K562 (cell line): ENCODE results near the gene FLT1. TPM values are rescaled to one million over a fixed set of nuclear protein-coding genes. Genes with fewer than 3 reads are reported as not detected.

ENCODE experiments used
- ATAC-seq: fragments of 200-7000 bp; cut with Tn5 transposase; 3 replicates; pipeline ENCODE4 v1.9.1; 2020; ENCODE audit warnings: moderate library complexity
- BruUV-seq: library from RNA; stranded (reverse); fragments of 400-500 nt; replicated peaks from 2 replicates; lab custom pipeline; 2021; lab: Mats Ljungman, UMichigan
- CTCF ChIA-PET: fragments of 300-600 bp; formaldehyde crosslinking; extraction: SDS; loops from one replicate; lab custom pipeline; 2021; ENCODE audit warnings: low intra/inter-chr PET ratio; lab: Yijun Ruan, JAX
- POLR2A ChIA-PET: fragments of 300-600, 350-650 bp; sonication (Branson Sonifier 250); formaldehyde crosslinking; extraction: SDS; loops from one replicate; lab custom pipeline; 2021; ENCODE audit warnings: antibody characterized with exemption, inconsistent platforms; lab: Yijun Ruan, JAX
- DNase-seq, 4 experiments: peaks; one replicate each; pipeline versions ENCODE4 v3.0.0 to v3.0.0-alpha.2; 2011 to 2018; ENCODE audit warnings: low spot score in 3 of 4, mixed read lengths in 3 of 4; ENCODE audit errors: extremely low read depth in 1 of 4
- FAIRE-seq: peaks from 2 replicates; lab custom pipeline; 2011; peaks lifted over from hg19 to GRCh38; lab: Jason Lieb, UNC
- H2AFZ ChIP-seq: 2 replicates; pipeline ENCODE4 v1.6.0; 2011; ENCODE audit warnings: low read depth, low read length, control low read depth, inconsistent platforms
- H3K27ac ChIP-seq: fragments of 200-600 bp; 3 replicates; pipeline ENCODE4 v1.8.0; 2011; ENCODE audit warnings: low read depth, mild to moderate bottlenecking, control low read depth, inconsistent platforms, low read length, moderate library complexity, mixed read lengths; ENCODE audit errors: extremely low read depth
- H3K27me3 ChIP-seq, 2 experiments: fragments of 300-600 bp in 1 of 2; 2 replicates in 1 of 2; 3 replicates in 1 of 2; pipeline versions ENCODE4 v1.6.0 to v1.8.0; 2011; ENCODE audit warnings: inconsistent platforms in 2 of 2, low read length in 2 of 2, mild to moderate bottlenecking in 1 of 2, mixed read lengths in 1 of 2, moderate library complexity in 1 of 2; ENCODE audit not compliant: control insufficient read depth in 2 of 2, insufficient read depth in 2 of 2
- H3K36me3 ChIP-seq: fragments of 300-600 bp; 3 replicates; pipeline ENCODE4 v1.8.0; 2011; ENCODE audit warnings: mild to moderate bottlenecking, low read length, inconsistent platforms; ENCODE audit not compliant: control insufficient read depth, insufficient read depth
- H3K4me1 ChIP-seq, 2 experiments: fragments of 200-600 bp in 1 of 2; replicated peaks in 1 of 2; 2 replicates in 1 of 2; 3 replicates in 1 of 2; pipeline versions ENCODE4 v1.5.1 to v1.8.0; 2011; ENCODE audit warnings: inconsistent platforms in 2 of 2, low read length in 2 of 2, mild to moderate bottlenecking in 1 of 2, mixed read lengths in 1 of 2, moderate library complexity in 1 of 2; ENCODE audit not compliant: control insufficient read depth in 2 of 2, insufficient read depth in 2 of 2
- H3K4me2 ChIP-seq: 2 replicates; pipeline ENCODE4 v1.6.1; 2011; ENCODE audit warnings: low read length, control low read depth, inconsistent platforms, mixed read lengths; ENCODE audit not compliant: insufficient read depth
- H3K4me3 ChIP-seq: fragments of 200-600 bp; sonication (generic), shearing (Covaris generic); 2 replicates; pipeline ENCODE4 v1.5.1; 2016; ENCODE audit warnings: control low read depth, inconsistent platforms
- H3K79me2 ChIP-seq: fragments of 200-600 bp; 3 replicates; pipeline ENCODE4 v1.8.0; 2011; ENCODE audit warnings: low read length, inconsistent platforms; ENCODE audit not compliant: control insufficient read depth, insufficient read depth
- H3K9ac ChIP-seq, 2 experiments: 2 replicates each; pipeline versions ENCODE4 v1.6.0 to v1.6.1; 2011; ENCODE audit warnings: low read depth in 2 of 2, low read length in 2 of 2, control low read depth in 1 of 2, inconsistent platforms in 1 of 2, mild to moderate bottlenecking in 1 of 2, mixed read lengths in 1 of 2; ENCODE audit not compliant: insufficient read depth in 1 of 2
- H3K9me1 ChIP-seq: one replicate; pipeline ENCODE4 v1.6.0; 2011; ENCODE audit warnings: inconsistent platforms, mild to moderate bottlenecking, low read length, moderate library complexity; ENCODE audit not compliant: control insufficient read depth, insufficient read depth
- H3K9me3 ChIP-seq: replicated peaks from 2 replicates; pipeline ENCODE4 v1.5.1; 2011; ENCODE audit warnings: low read depth, low read length, inconsistent platforms; ENCODE audit not compliant: control insufficient read depth, insufficient read depth
- H4K20me1 ChIP-seq: replicated peaks from 2 replicates; pipeline ENCODE4 v1.6.1; 2011; ENCODE audit warnings: low read length, inconsistent platforms, mixed read lengths; ENCODE audit not compliant: control insufficient read depth, insufficient read depth
- CEBPG ChIP-seq, 3 experiments: fragments of 200-800 bp in 1 of 3; sonication (Bioruptor generic) in 1 of 3; sonication (generic) in 1 of 3; formaldehyde crosslinking in 1 of 3; IDR thresholded peaks in 2 of 3; conservative IDR thresholded peaks in 1 of 3; 2 replicates each; pipeline versions ENCODE4 v1.6.1 to v1.8.0; 2016 to 2022; ENCODE audit warnings: missing compliant biosample characterization in 2 of 3, missing genetic modification characterization in 2 of 3, mild to moderate bottlenecking in 1 of 3, missing genetic modification reagents in 1 of 3
- CHCHD3 ChIP-seq: fragments of 250-450 bp; sonication (Bioruptor Pico); IDR thresholded peaks from 2 replicates; pipeline ENCODE4 v2.1.2; 2022; ENCODE audit warnings: mild to moderate bottlenecking
- GTF2F1 ChIP-seq: IDR thresholded peaks from 2 replicates; pipeline ENCODE4 v1.6.1; 2011; ENCODE audit warnings: low read depth, low read length, improper control_type of control experiment
- RBFOX2 ChIP-seq: fragments of 200-400 bp; formaldehyde crosslinking; IDR thresholded peaks from 2 replicates; pipeline ENCODE4 v1.6.1; 2017; ENCODE audit warnings: low read depth, mild to moderate bottlenecking, low read length, moderate library complexity
- WGBS: fragments of 100-300 bp; shearing (Covaris generic); methylation state at CpG from one replicate; pipeline ENCODE4 v1.1.6; 2016; ENCODE audit warnings: low coverage, mixed read lengths; ENCODE audit not compliant: insufficient coverage; ENCODE audit errors: missing lambda C conversion rate; 5-methylcytosine and 5-hydroxymethylcytosine counted together
- in situ Hi-C: fragments of 300-500 bp; cut with MboI; formaldehyde crosslinking; loops from 4 replicates; pipeline ENCODE4 v1.15.0; 2018; ENCODE audit warnings: inconsistent platforms, mixed read lengths
- intact Hi-C: fragments of 100-400 bp; cut with micrococcal nuclease; formaldehyde crosslinking; loops from 2 replicates; pipeline ENCODE4 v1.14.2; 2022
- polyA plus RNA-seq, 8 experiments: library from polyadenylated mRNA; depleted of rRNA in 4 of 8; stranded (reverse) in 5 of 8; unstranded in 3 of 8; fragments of >200 nt; fragmentation: Nextera tagmentation in 2 of 8; fragmentation: Illumina TruSeq in 1 of 8; extraction: Ambion mirVana in 2 of 8; extraction: Trizol in 1 of 8; gene quantifications; 2 replicates each; pipeline versions ENCODE4 v1.2.1 to v1.2.3, GENCODE V29; 2011 to 2014; ENCODE audit warnings: inconsistent platforms in 1 of 8, missing spikeins in 1 of 8
- total RNA-seq, 7 experiments: library from RNA; depleted of rRNA in 6 of 7; stranded (reverse); fragments of >200 nt in 6 of 7; fragmentation: Illumina TruSeq in 2 of 7; extraction: Trizol in 2 of 7; gene quantifications; 2 replicates each; pipeline versions ENCODE4 v1.2.1 to v1.2.3, GENCODE V29; 2011 to 2021; ENCODE audit warnings: low replicate concordance in 1 of 7
- TF ChIP-seq, protein P1 (sequence below): sonication (generic); formaldehyde crosslinking; IDR thresholded peaks from 2 replicates; pipeline ENCODE4 v1.8.1; 2022; ENCODE audit warnings: missing genetic modification reagents

The FLT1 gene
- total and polyA plus RNA-seq, 9 of the 15 experiments (the other 6 are each of a cell fraction or from before 2014, with no cell fraction given): 0.01 to 2.0 (median 0.22) TPM

DNA sequence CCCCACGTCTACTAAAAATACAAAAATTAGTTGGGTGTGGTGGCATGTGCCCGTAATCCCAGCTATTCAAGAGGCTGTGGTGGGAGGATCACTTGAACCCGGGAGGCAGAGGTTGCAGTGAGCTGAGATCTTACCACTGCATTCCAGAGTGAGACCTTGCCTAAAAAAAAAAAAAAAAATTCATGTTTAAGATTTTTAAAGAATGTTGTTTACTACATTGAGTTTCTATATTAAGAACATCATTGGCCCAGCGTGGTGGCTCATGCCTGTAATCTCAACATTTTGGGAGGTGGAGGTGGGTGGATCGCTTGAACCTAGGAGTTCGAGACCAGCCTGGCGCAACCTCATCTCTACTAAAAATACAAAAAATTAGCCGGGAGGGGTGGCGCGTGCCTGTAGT, 31.9 kb upstream of the FLT1 start:
- WGBS: 45% methylated on average over 7 of the region's 10 CpGs
- Histone ChIP-seq H3K9ac (no peak overlapping the region), H3K9me3 (no peaks in the 10 kb centered on the region), H3K4me1 (peaks cover 4 to 8% of the 10 kb centered on the region in 2 experiments; a peak in 3 of 5 replicates), H3K4me2 (no peak overlapping the region), H2AFZ (no peak overlapping the region), H4K20me1 (no peaks in the 10 kb centered on the region), H3K4me3 (no peak overlapping the region), H3K36me3 (no peaks in the 10 kb centered on the region), H3K27ac (no peak overlapping the region), H3K9me1 (no peaks in the 10 kb centered on the region), H3K79me2 (no peaks in the 10 kb centered on the region), H3K27me3 (peaks cover 0 to 8% of the 10 kb centered on the region in 2 experiments; a peak in 2 of 5 replicates)
- ChIA-PET POLR2A (no interaction called here), CTCF (no interaction called here)
- no TSS peak for BruUV-seq
- ATAC-seq (no peak), FAIRE-seq (no peak), DNase-seq (no peak)
- intact Hi-C loops (loop anchor here (10.0 kb wide), 1 partner anchor 202 kb away; no protein-coding TSS in a partner anchor), in situ Hi-C loops (no loop called here)
- TF ChIP-seq CHCHD3 (CRISPR knock-in tag): no peak
- no peak for TF ChIP-seq GTF2F1
- no peak for TF ChIP-seq RBFOX2
- TF ChIP-seq CEBPG (CRISPR knock-in tag; IDR thresholded peaks at IDR 0.05): no peak
- no peak for TF ChIP-seq CEBPG (tag; conservative IDR thresholded peaks at IDR 0.05 in 1 of 2, IDR thresholded peaks at IDR 0.05 in 1 of 2)
- TF ChIP-seq, protein P1, sequence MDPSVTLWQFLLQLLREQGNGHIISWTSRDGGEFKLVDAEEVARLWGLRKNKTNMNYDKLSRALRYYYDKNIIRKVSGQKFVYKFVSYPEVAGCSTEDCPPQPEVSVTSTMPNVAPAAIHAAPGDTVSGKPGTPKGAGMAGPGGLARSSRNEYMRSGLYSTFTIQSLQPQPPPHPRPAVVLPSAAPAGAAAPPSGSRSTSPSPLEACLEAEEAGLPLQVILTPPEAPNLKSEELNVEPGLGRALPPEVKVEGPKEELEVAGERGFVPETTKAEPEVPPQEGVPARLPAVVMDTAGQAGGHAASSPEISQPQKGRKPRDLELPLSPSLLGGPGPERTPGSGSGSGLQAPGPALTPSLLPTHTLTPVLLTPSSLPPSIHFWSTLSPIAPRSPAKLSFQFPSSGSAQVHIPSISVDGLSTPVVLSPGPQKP (CRISPR knock-in tag): no peak
